Liver (tissue), 9 donors: ENCODE results near the gene MBOAT1. TPM values are rescaled to one million over a fixed set of nuclear protein-coding genes. Genes with fewer than 3 reads are reported as not detected.

Experiments used
- DNase-seq: peaks from one replicate; pipeline ENCODE4 v3.0.0-alpha.2; 2017; ENCODE audit warnings: low spot score
- H3K27ac ChIP-seq, 2 donors: one replicate each; pipeline ENCODE4 v1.7.0; 2013; ENCODE audit warnings: inconsistent platforms in 2 of 2, low read length in 2 of 2, control low read depth in 1 of 2, low read depth in 1 of 2, mild to moderate bottlenecking in 1 of 2
- H3K27me3 ChIP-seq, 4 donors: one replicate each; pipeline versions ENCODE4 v1.6.1 to v1.7.0; 2013; ENCODE audit warnings: low read length in 3 of 4, inconsistent platforms in 1 of 4, mild to moderate bottlenecking in 1 of 4, moderate library complexity in 1 of 4; ENCODE audit not compliant: control insufficient read depth in 4 of 4, insufficient read depth in 4 of 4
- H3K36me3 ChIP-seq, 4 donors: one replicate each; pipeline versions ENCODE4 v1.6.1 to v1.7.0; 2013; ENCODE audit warnings: low read length in 3 of 4, mild to moderate bottlenecking in 3 of 4, low read depth in 1 of 4, moderate library complexity in 1 of 4; ENCODE audit not compliant: control insufficient read depth in 4 of 4, insufficient read depth in 3 of 4
- H3K4me1 ChIP-seq, 4 donors: one replicate each; pipeline versions ENCODE4 v1.6.1 to v1.7.0; 2013; ENCODE audit warnings: low read length in 3 of 4, mild to moderate bottlenecking in 3 of 4, moderate library complexity in 1 of 4; ENCODE audit not compliant: control insufficient read depth in 4 of 4, insufficient read depth in 4 of 4
- H3K4me3 ChIP-seq, 3 donors: one replicate each; pipeline versions ENCODE4 v1.6.1 to v1.7.0; 2013; ENCODE audit warnings: low read length in 3 of 3, control low read depth in 1 of 3, low read depth in 1 of 3, mild to moderate bottlenecking in 1 of 3
- H3K9ac ChIP-seq, 2 donors: one replicate each; pipeline ENCODE4 v1.7.0; 2013; ENCODE audit warnings: low read length in 2 of 2, mild to moderate bottlenecking in 2 of 2, moderate library complexity in 2 of 2, control low read depth in 1 of 2, low read depth in 1 of 2
- H3K9me3 ChIP-seq, 4 donors: one replicate each; pipeline versions ENCODE4 v1.6.1 to v1.7.0; 2013; ENCODE audit warnings: low read length in 3 of 4; ENCODE audit not compliant: control insufficient read depth in 4 of 4
- CTCF ChIP-seq: fragments of 150-350 bp; IDR thresholded peaks from 2 replicates; pipeline ENCODE4 v1.5.1; 2017; ENCODE audit warnings: improper control_type of control experiment, low read depth, low read length; ENCODE audit not compliant: missing input control
- EGR1 ChIP-seq, 2 donors: IDR thresholded peaks; 2 replicates each; pipeline ENCODE4 v1.6.1; 2016 to 2018; ENCODE audit warnings: antibody characterized with exemption in 2 of 2, low read depth in 2 of 2
- FOXA2 ChIP-seq: IDR thresholded peaks from 2 replicates; pipeline ENCODE4 v1.6.1; 2016; ENCODE audit warnings: antibody characterized with exemption
- GABPA ChIP-seq, 2 donors: IDR thresholded peaks in 1 of 2; conservative IDR thresholded peaks in 1 of 2; 2 replicates each; pipeline ENCODE4 v1.6.1; 2016; ENCODE audit warnings: antibody characterized with exemption in 2 of 2, mild to moderate bottlenecking in 1 of 2, moderate library complexity in 1 of 2
- HNF4A ChIP-seq, 2 donors: conservative IDR thresholded peaks; 2 replicates each; pipeline ENCODE4 v1.6.1; 2016; ENCODE audit warnings: antibody characterized with exemption in 2 of 2, mild to moderate bottlenecking in 2 of 2
- HNF4G ChIP-seq: IDR thresholded peaks from 2 replicates; pipeline ENCODE4 v1.6.1; 2016; ENCODE audit warnings: antibody characterized with exemption
- JUND ChIP-seq, 2 donors: IDR thresholded peaks; 2 replicates each; pipeline ENCODE4 v1.6.1; 2016; ENCODE audit warnings: antibody characterized with exemption in 2 of 2
- MAX ChIP-seq: IDR thresholded peaks from 2 replicates; pipeline ENCODE4 v1.6.1; 2016; ENCODE audit warnings: antibody characterized with exemption
- NR2F2 ChIP-seq: IDR thresholded peaks from 2 replicates; pipeline ENCODE4 v1.6.1; 2016; ENCODE audit warnings: antibody characterized with exemption
- REST ChIP-seq: IDR thresholded peaks from 2 replicates; pipeline ENCODE4 v1.6.1; 2016; ENCODE audit warnings: antibody characterized with exemption, mild to moderate bottlenecking
- RXRA ChIP-seq, 2 donors: IDR thresholded peaks; 2 replicates each; pipeline ENCODE4 v1.6.1; 2017 to 2018; ENCODE audit warnings: antibody characterized with exemption in 2 of 2, mild to moderate bottlenecking in 1 of 2
- SP1 ChIP-seq: IDR thresholded peaks from 2 replicates; pipeline ENCODE4 v1.6.1; 2018; ENCODE audit warnings: antibody characterized with exemption, mild to moderate bottlenecking
- TAF1 ChIP-seq: conservative IDR thresholded peaks from 2 replicates; pipeline ENCODE4 v1.6.1; 2016; ENCODE audit warnings: antibody characterized with exemption, mild to moderate bottlenecking
- ZBTB33 ChIP-seq: IDR thresholded peaks from 2 replicates; pipeline ENCODE4 v1.6.1; 2016; ENCODE audit warnings: antibody characterized with exemption
- WGBS: extraction: QIAGEN DNeasy Blood & Tissue Kit; methylation state at CpG from one replicate; pipeline ENCODE4 v1.1.7; 2013; 5-methylcytosine and 5-hydroxymethylcytosine counted together
- polyA plus RNA-seq, 2 donors: library from polyadenylated mRNA; stranded (reverse) in 1 of 2; unstranded in 1 of 2; fragments of 200-250 nt in 1 of 2; fragments of >200 nt in 1 of 2; fragmentation: Nextera tagmentation in 1 of 2; extraction: Ambion mirVana in 1 of 2; gene quantifications; one replicate each; pipeline versions ENCODE4 v1.2.1 to v1.2.3, GENCODE V29; 2013 to 2015
- total RNA-seq, 2 donors: library from RNA; depleted of rRNA; stranded (reverse); fragments of >200 nt; gene quantifications; one replicate each; pipeline ENCODE4 v1.2.3, GENCODE V29; 2014
- donor health status: healthy.
- donor health status: healthy.
- donor health status: healthy.
- donor health status: healthy.
- donor health status: healthy.

Gene MBOAT1
- total and polyA plus RNA-seq, 4 donors = 1.2 to 9.3 (median 3.3) TPM

- Histone ChIP-seq H3K4me1 (no peaks in the 10 kb centered on the region), H3K4me3 (no peak overlapping the region), H3K9ac (no peak overlapping the region), H3K27me3 (no peaks in the 10 kb centered on the region), H3K36me3 (peaks cover 0 to 6% (median 2%) of the 10 kb centered on the region in 4 donors), H3K9me3 (no peaks in the 10 kb centered on the region), H3K27ac (no peak overlapping the region)
- WGBS = 96% methylated on average over 8 of the region's 8 CpGs
- TF ChIP-seq FOXA2 (no peak), JUND (IDR thresholded peaks at IDR 0.05) (no peak), EGR1 (IDR thresholded peaks at IDR 0.05; ENCODE audit: low read depth in 2 of 2) (no peak), GABPA (IDR thresholded peaks at IDR 0.05 in 1 of 2, conservative IDR thresholded peaks at IDR 0.05 in 1 of 2) (no peak), RXRA (IDR thresholded peaks at IDR 0.05) (no peak)
- no peak for DNase-seq
These were observed 109.7 kb downstream of the MBOAT1 start for GRCh38 chr6:20102397-20103073.

- Histone ChIP-seq H3K9ac (no peak overlapping the region), H3K27me3 (no peaks in the 10 kb centered on the region), H3K4me1 (no peaks in the 10 kb centered on the region), H3K36me3 (peaks cover 0 to 6% (median 2%) of the 10 kb centered on the region in 4 donors), H3K9me3 (no peaks in the 10 kb centered on the region), H3K27ac (no peak overlapping the region), H3K4me3 (no peak overlapping the region)
- no peak for DNase-seq
- TF ChIP-seq TAF1 (no peak), MAX (no peak), RXRA (IDR thresholded peaks at IDR 0.05) (no peak)
- WGBS = 93% methylated on average over 5 of the region's 5 CpGs
These were observed 113.1 kb downstream of the MBOAT1 start for GRCh38 chr6:20099156-20099555.

- Histone ChIP-seq H3K27ac (no peak overlapping the region), H3K9ac (no peak overlapping the region), H3K9me3 (no peaks in the 10 kb centered on the region), H3K36me3 (peaks cover 0 to 5% (median under 1%) of the 10 kb centered on the region in 4 donors), H3K4me1 (no peaks in the 10 kb centered on the region), H3K4me3 (no peak overlapping the region), H3K27me3 (no peaks in the 10 kb centered on the region)
- no peak for TF ChIP-seq FOXA2
- no peak for TF ChIP-seq HNF4G
- no peak for TF ChIP-seq NR2F2
- TF ChIP-seq EGR1 (IDR thresholded peaks at IDR 0.05; ENCODE audit: low read depth in 2 of 2) = no peak
- no peak for DNase-seq
- WGBS = 94% methylated on average over 6 of the region's 6 CpGs
These were observed 113.9 kb downstream of the MBOAT1 start for GRCh38 chr6:20098267-20098876.

- 92% methylated on average over 6 of the region's 6 CpGs for WGBS
- no peak overlapping the region for H3K9ac ChIP-seq
- H3K27ac ChIP-seq = no peak overlapping the region
- H3K4me3 ChIP-seq = no peak overlapping the region
- peaks cover 0 to 4% (median under 1%) of the 10 kb centered on the region in 4 donors for H3K36me3 ChIP-seq
- H3K4me1 ChIP-seq = no peaks in the 10 kb centered on the region
- no peaks in the 10 kb centered on the region for H3K27me3 ChIP-seq
- no peaks in the 10 kb centered on the region for H3K9me3 ChIP-seq
- no peak for DNase-seq
- TF ChIP-seq TAF1 (no peak), REST (no peak), CTCF (no peak), HNF4A (conservative IDR thresholded peaks at IDR 0.05) (no peak), MAX (no peak), EGR1 (IDR thresholded peaks at IDR 0.05; ENCODE audit: low read depth in 2 of 2) (no peak), SP1 (no peak), ZBTB33 (no peak), FOXA2 (no peak), RXRA (IDR thresholded peaks at IDR 0.05) (no peak)
These were observed 115.7 kb downstream of the MBOAT1 start for GRCh38 chr6:20096536-20096935.
